Testis (tissue), 3 donors: ENCODE measurements around the gene BUD31. TPM values are rescaled to one million over a fixed set of nuclear protein-coding genes. Genes with fewer than 3 reads are reported as not detected.
"Not testable (repeated sequence)": the region's sequence is repeated elsewhere in the genome, so short reads cannot be mapped to it uniquely, and the experiment has no call there.

Source experiments
- DNase-seq: peaks from one replicate; pipeline ENCODE4 v3.0.0-alpha.2; 2019
- H3K27ac ChIP-seq, 2 donors: fragments of 200-600 bp; sonication (generic); one replicate each; pipeline ENCODE4 v1.5.1; 2019
- H3K27me3 ChIP-seq: fragments of 200-600 bp; sonication (generic); one replicate; pipeline ENCODE4 v1.5.1; 2019
- H3K36me3 ChIP-seq: fragments of 200-600 bp; sonication (generic); one replicate; pipeline ENCODE4 v1.5.1; 2017; ENCODE audit warnings: low read depth; ENCODE audit errors: missing control alignments
- H3K4me1 ChIP-seq: fragments of 200-600 bp; sonication (generic); one replicate; pipeline ENCODE4 v1.5.1; 2019
- H3K4me3 ChIP-seq, 2 donors: fragments of 200-600 bp; sonication (generic); one replicate each; pipeline ENCODE4 v1.5.1; 2017 to 2019
- H3K9me3 ChIP-seq: fragments of 200-600 bp; sonication (generic); one replicate; pipeline ENCODE4 v1.5.1; 2017
- POLR2A ChIP-seq: fragments of 450-650 bp; IDR thresholded peaks from one replicate; pipeline ENCODE4 v1.6.1; 2017; ENCODE audit warnings: antibody characterized with exemption, mild to moderate bottlenecking, moderate library complexity
- WGBS, 2 donors: methylation state at CpG; one replicate each; pipeline ENCODE4 v1.1.5; 2018; 5-methylcytosine and 5-hydroxymethylcytosine counted together
- intact Hi-C: fragments of 100-400 bp; cut with DNase I; formaldehyde crosslinking; loops from one replicate; pipeline ENCODE4 v1.15.1; 2023; ENCODE audit warnings: low total_unique reads
- polyA plus RNA-seq: library from polyadenylated mRNA; stranded (reverse); fragments of 350-450 nt; fragmentation: Illumina TruSeq; extraction: RNeasy Lipid Tissue Mini Kit (QIAGEN cat#74804); gene quantifications from one replicate; pipeline ENCODE4 v1.2.3, GENCODE V29; 2014; ENCODE audit warnings: low read depth, low replicate concordance; ENCODE audit not compliant: insufficient read depth
- total RNA-seq, 2 donors: library from RNA; depleted of rRNA; stranded (reverse); fragments of >200 nt; gene quantifications; one replicate each; pipeline ENCODE4 v1.2.3, GENCODE V29; 2016
- TF ChIP-seq, protein P1 (sequence below), 3 experiments: fragments of 450-650 bp in 2 of 3; fragments of 200-600 bp in 1 of 3; sonication (generic) in 1 of 3; IDR thresholded peaks; one replicate each; pipeline ENCODE4 v1.5.1; 2016 to 2019; ENCODE audit warnings: antibody characterized with exemption in 3 of 3, mild to moderate bottlenecking in 2 of 3, moderate library complexity in 1 of 3

BUD31 gene
- total and polyA plus RNA-seq, 3 donors from 2014 or later: 91.2 to 174 (median 123) TPM

DNA sequence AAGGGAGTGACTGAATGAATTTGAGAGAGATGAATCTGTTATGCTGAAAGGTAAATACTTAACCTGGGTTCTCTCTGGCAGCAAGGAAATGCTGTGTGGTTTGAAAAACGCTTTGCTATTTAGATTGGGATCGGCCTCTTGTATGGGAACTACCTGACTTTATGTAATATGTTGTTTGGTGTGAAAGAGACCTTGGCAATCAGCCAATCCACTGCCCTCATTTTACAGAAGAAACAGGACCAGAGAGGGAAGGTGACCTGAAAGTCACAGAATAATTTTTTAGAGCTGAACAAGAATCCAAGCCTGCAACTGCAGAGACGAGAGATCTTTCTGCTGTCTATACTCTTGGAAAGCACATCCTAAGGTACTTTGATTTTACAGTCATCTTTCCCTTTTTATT is 1.0 kb downstream of the BUD31 start:
- no peaks in the 10 kb centered on the region for H3K27me3 ChIP-seq
- H3K9me3 ChIP-seq: no peaks in the 10 kb centered on the region
- WGBS, 2 donors: 25 to 31% methylated on average over 3 of the region's 3 CpGs
- peak overlapping the region; percentile 97 to 99 for H3K27ac ChIP-seq
- H3K4me3 ChIP-seq: peak overlapping the region; percentile 99 to 100
- intact Hi-C loops: no loop called here
- H3K4me1 ChIP-seq: peaks cover 16% of the 10 kb centered on the region
- no peaks in the 10 kb centered on the region for H3K36me3 ChIP-seq
- DNase-seq: no peak
- TF ChIP-seq POLR2A: no peak
- TF ChIP-seq, protein P1, sequence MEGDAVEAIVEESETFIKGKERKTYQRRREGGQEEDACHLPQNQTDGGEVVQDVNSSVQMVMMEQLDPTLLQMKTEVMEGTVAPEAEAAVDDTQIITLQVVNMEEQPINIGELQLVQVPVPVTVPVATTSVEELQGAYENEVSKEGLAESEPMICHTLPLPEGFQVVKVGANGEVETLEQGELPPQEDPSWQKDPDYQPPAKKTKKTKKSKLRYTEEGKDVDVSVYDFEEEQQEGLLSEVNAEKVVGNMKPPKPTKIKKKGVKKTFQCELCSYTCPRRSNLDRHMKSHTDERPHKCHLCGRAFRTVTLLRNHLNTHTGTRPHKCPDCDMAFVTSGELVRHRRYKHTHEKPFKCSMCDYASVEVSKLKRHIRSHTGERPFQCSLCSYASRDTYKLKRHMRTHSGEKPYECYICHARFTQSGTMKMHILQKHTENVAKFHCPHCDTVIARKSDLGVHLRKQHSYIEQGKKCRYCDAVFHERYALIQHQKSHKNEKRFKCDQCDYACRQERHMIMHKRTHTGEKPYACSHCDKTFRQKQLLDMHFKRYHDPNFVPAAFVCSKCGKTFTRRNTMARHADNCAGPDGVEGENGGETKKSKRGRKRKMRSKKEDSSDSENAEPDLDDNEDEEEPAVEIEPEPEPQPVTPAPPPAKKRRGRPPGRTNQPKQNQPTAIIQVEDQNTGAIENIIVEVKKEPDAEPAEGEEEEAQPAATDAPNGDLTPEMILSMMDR (IDR thresholded peaks at IDR 0.05): no peak

DNA sequence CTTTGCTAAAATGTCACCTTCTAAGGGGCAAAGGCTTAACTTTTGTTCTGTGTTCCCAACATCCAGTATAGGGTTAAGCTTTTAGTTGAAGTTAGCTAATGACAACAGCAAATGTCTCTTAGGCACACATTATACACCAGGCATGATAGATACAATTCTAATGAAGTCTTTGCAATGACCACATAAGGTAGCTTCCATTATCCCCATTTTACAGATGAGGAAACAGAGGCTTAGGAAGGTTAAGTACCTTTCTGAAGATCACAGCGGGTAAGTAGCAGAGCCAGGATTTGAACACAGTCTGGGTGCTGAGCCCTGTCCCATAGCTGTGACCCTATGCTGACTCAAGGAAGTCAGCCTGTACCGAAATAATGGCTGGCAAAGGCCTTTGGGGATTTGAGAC is 1.9 kb downstream of the BUD31 start:
- Histone ChIP-seq H3K36me3 (no peaks in the 10 kb centered on the region), H3K4me1 (peaks cover 13% of the 10 kb centered on the region), H3K9me3 (no peaks in the 10 kb centered on the region), H3K4me3 (no peak overlapping the region), H3K27ac (no peak overlapping the region), H3K27me3 (no peaks in the 10 kb centered on the region)
- DNase-seq: no peak
- TF ChIP-seq POLR2A: no peak
- TF ChIP-seq, protein P1 (IDR thresholded peaks at IDR 0.05): no peak
- 87 to 93% methylated on average over 2 of the region's 2 CpGs for WGBS, 2 donors
- intact Hi-C loops: no loop called here

DNA sequence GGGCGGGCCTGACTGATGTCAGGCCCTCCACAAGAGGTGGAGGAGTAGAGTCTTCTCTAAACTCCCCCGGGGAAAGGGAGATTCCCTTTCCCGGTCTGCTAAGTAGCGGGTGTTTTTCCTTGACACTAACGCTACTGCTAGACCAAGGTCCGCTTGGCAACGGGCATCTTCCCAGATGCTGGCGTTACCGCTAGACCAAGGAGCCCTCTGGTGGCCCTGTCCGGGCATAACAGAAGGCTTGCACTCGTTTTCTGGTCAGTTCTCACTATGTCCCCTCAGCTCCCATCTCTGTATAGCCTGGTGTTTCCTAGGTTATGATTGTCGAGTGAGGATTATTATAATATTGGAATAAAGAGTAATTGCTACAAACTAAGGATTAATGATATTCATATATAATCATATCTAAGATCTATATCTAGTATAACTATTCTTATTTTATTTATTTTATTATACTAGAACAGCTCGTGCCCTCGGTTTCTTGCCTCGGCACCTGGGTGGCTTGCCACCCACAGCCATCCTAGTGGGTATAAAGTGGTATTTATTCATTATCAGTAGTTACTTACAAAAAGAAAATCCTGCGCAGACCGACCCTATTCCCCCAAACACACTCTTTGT is 6.9 kb downstream of the BUD31 start:
- TF ChIP-seq, protein P1 (IDR thresholded peaks at IDR 0.05): peak; percentile 48 to 67 (median 66)
- H3K27me3 ChIP-seq, H3K9me3 ChIP-seq, H3K4me1 ChIP-seq, intact Hi-C loops, H3K36me3 ChIP-seq, H3K27ac ChIP-seq, H3K4me3 ChIP-seq: not testable (repeated sequence)
- 55 to 57% methylated on average over 17 of the region's 17 CpGs for WGBS, 2 donors
- DNase-seq: peak; percentile 87

DNA sequence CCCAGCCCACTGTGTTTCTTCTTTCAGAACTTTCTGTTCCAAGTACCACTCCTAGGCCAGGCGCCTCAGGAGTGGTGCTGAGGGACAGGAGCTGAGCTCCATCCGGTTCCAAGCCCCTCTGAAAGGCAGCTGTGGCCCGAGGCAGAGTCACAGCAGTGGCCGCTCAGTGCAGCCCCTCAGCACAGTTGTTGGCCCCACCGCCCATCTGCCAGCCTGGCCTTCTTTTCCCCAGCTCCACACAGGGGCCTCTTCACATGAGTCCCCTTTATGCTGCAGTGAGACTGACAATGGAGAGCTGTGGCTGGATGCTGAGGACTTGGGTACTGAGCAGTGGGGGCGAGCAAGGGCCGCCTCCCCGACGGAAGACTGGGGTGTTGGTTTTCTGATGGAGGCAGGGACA is 9.5 kb downstream of the BUD31 start:
- Histone ChIP-seq H3K4me3 (no peak overlapping the region), H3K27ac (no peak overlapping the region), H3K4me1 (no peaks in the 10 kb centered on the region), H3K27me3 (no peaks in the 10 kb centered on the region), H3K36me3 (peaks cover under 1% of the 10 kb centered on the region), H3K9me3 (no peaks in the 10 kb centered on the region)
- TF ChIP-seq, protein P1 (IDR thresholded peaks at IDR 0.05): no peak
- TF ChIP-seq POLR2A: no peak
- WGBS, 2 donors: 89 to 90% methylated on average over 9 of the region's 9 CpGs
- no peak for DNase-seq
- intact Hi-C loops: no loop called here
